Measurements from ENCODE around the gene MED26. TPM values are rescaled to one million over a fixed set of nuclear protein-coding genes. Genes with fewer than 3 reads are reported as not detected.

MED26 gene
- total and polyA plus RNA-seq, 9 of the 15 experiments (the other 6 are each of a cell fraction or from before 2014, with no cell fraction given) = 0.71 to 15.1 (median 6.2) TPM

DNA sequence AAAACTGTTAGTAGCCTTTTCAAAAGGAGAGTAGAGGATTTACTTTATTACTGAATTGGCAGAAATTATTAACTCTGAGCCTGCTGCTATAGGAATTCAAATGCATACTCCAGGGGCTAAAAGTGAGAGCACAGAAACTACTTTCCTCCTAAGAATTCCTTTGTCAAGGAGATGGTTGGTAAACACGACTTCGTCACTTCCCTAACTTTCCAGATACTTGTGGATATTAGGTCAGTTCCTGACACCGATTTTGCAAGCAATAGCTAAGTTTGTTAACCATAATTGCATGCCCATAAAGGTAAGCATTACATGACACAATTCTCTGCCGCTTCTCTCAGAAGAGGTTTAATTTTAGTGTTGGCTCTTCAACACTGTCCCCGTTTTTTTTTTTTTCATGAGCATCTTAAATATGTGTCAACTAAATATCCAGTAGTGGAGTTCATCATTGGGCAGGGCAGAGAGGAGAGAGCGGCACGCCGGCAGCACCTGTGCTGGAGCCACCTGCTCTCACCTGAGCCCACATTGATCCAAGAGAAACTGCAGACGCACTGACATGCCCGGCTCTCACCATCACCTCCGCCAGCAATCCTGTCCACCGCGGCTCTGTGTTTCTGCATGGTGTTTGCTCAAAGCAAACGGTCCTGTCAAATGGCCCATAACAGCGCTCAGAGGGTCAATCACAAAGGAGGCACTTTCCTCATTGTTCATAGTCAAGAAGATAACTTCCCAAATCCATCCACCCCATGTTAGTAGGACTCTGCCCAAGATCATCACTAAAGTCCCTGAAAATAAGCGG is 2.6 kb downstream of the MED26 start:
- H3K36me3 ChIP-seq (ENCODE audit: control insufficient read depth, insufficient read depth, low read length) = peaks cover 51% of the 10 kb centered on the region
- no peaks in the 10 kb centered on the region for H3K9me1 ChIP-seq (ENCODE audit: control insufficient read depth, insufficient read depth, low read length)
- H3K4me3 ChIP-seq = no peak overlapping the region
- 85% methylated on average over 16 of the region's 16 CpGs for WGBS (ENCODE audit: insufficient coverage, low coverage, missing lambda C conversion rate)
- ATAC-seq (no peak), DNase-seq (ENCODE audit: extremely low read depth in 1 of 4, low spot score in 3 of 4) (no peak), FAIRE-seq (no peak)
- TF ChIP-seq BCLAF1 (IDR thresholded peaks at IDR 0.05; ENCODE audit: borderline replicate concordance in 1 of 2, control insufficient read depth in 1 of 2, low read depth in 2 of 2, low read length in 1 of 2) (no peak), RBFOX2 (IDR thresholded peaks at IDR 0.05; ENCODE audit: low read depth, low read length) (0 out of 2 replicates have a peak, but pooled peaks have one; percentile 28)
- POLR2A ChIA-PET = interaction anchor here (0.6 to 5.0 kb wide), 9 partner anchors 8 to 244 kb away, joined by 3 to 52 read pairs (median 3); partner anchors contain the start of gene SLC35E1
- H3K9ac ChIP-seq (ENCODE audit: insufficient read depth in 1 of 2, low read depth in 2 of 2, low read length in 2 of 2) = peak overlapping the region in 1 of 2 experiments; percentile 31; a peak in 2 of 4 replicates
- in situ Hi-C loops (cut with MboI) = no loop called here
- H2AFZ ChIP-seq (ENCODE audit: low read depth, low read length) = no peak overlapping the region
- H3K4me1 ChIP-seq (replicated peaks in 1 of 2; ENCODE audit: control insufficient read depth in 2 of 2, insufficient read depth in 2 of 2, low read length in 2 of 2) = peaks cover 13 to 28% of the 10 kb centered on the region in 2 experiments; a peak in 4 of 5 replicates
- BruUV-seq (replicated peaks) = no TSS peak
- H3K4me2 ChIP-seq (ENCODE audit: insufficient read depth, low read length) = no peak overlapping the region
- H3K27me3 ChIP-seq (ENCODE audit: control insufficient read depth in 2 of 2, insufficient read depth in 2 of 2, low read length in 2 of 2) = no peaks in the 10 kb centered on the region
- no peaks in the 10 kb centered on the region for H3K9me3 ChIP-seq (replicated peaks; ENCODE audit: control insufficient read depth, insufficient read depth, low read depth, low read length)
- H4K20me1 ChIP-seq (replicated peaks; ENCODE audit: control insufficient read depth, insufficient read depth, low read length) = peaks cover 65% of the 10 kb centered on the region
- intact Hi-C loops (cut with micrococcal nuclease) = loop anchor here (10.0 kb wide), 1 partner anchor 81 kb away; the partner anchor contains the start of gene CHERP
- H3K27ac ChIP-seq (ENCODE audit: extremely low read depth, low read depth, low read length) = no peak overlapping the region
- H3K79me2 ChIP-seq (ENCODE audit: control insufficient read depth, insufficient read depth, low read length) = peaks cover 88% of the 10 kb centered on the region
- CTCF ChIA-PET (ENCODE audit: low intra/inter-chr PET ratio) = no interaction called here

Measured in K562 (cell line).